ENCODE data around the gene RSBN1L.
"Not testable (repeated sequence)": the region's sequence is repeated elsewhere in the genome, so short reads cannot be mapped to it uniquely, and the experiment has no call there.

RSBN1L gene

DNA sequence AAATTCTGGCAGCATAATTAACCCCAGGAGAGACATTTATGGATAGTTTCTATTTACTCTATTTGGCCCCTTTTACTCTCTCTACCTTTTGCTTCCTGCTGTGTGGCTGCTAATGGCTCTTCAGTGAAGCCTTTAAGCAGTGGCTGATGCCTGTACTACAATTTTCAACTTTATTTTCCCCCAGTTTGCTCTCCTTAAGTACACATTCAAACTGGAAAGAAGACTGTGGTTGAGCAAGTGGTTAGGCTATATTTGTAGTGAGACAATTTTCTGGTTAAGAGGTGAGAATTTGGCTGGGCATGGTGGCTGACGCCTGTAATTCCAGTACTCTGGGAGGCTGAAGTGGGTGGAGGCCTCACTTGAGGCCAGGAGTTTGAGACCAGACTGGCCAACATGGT, 8.5 kb upstream of the RSBN1L start:
- DNase-seq (ENCODE audit: low read depth in 2 of 2) = no peak

DNA sequence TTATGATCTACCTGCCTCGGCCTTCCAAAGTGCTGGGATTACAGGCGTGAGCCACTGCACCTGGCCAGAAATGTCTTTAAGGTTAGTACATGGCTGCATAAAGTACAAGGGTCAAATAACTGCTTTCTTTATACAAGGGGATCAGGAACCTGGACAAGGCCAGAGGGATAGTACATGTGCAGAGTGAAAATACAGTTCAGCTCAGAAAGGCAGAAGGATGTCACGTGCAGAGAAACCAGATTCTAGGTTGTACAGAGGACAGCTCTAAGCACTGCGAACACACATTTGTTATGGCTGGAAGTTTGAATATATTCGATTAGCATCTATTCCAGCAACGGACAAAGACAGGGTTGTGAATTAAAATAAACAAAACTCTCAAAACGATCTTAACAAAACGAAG, 6.0 kb upstream of the RSBN1L start:
- DNase-seq (ENCODE audit: low read depth in 2 of 2) = no peak

DNA sequence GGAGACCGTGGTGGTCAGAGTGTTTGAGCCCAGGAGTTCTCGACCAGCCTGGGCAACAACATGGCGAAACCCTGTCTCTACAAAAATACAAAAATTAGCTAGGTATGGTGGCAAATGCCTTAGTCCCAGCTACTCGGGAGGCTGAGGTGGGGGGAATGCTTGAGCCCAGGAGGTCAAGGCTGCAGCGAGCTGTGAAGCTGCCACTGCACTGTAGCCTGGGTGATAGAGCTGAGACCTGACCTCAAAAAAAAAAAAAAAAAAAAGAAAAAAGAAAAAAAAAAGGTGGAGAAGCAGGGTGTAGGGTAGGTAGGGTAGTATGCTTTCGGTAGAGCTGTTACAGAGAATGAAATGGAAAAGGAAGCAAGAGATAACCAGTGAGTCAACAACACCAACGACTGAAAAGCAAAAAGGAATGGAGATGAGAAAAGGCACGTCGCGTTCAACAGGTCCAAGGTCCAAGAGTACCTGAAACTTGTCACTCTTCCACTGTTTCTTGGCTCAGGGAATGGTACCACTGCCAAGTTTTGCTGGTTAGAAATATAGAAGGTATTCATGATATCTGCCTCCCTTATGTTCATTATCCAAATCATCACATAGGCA, 4.3 kb upstream of the RSBN1L start:
- no peak for DNase-seq (ENCODE audit: low read depth in 2 of 2)

DNA sequence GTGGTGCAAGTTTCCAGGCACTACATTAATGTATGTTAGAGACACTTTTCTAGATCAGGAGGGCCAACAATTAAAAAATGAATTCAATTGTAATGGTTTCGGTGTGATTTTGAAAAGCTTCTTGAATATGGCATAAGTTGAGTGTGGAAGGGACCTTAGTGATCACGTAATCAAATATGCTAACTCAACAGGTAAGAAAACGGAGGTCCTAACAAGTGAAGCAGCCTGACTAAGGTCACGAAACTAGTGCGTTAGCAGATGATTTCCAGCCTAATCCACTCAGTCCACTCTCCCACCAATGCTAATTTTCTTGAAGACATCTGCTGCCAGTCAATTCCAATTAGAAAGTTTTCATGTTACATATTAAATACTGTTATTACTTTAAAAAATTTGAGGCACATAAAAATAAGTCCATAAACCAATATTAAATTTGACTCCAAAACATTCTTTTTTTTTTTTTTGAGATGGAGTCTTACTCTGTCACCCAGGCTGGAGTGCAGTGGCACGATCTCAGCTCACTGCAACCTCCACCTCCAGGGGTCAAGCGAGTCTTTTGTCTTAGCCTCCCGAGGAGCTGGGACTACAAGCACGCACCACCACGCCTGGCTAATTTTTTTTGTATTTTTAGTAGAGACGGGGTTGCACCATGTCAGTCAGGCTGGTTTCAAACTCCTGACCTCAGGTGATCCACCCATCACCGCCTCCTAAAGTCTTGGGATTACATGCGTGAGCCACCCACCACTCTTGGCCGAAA, 2.3 kb upstream of the RSBN1L start:
- DNase-seq (ENCODE audit: low read depth in 2 of 2) = no peak

DNA sequence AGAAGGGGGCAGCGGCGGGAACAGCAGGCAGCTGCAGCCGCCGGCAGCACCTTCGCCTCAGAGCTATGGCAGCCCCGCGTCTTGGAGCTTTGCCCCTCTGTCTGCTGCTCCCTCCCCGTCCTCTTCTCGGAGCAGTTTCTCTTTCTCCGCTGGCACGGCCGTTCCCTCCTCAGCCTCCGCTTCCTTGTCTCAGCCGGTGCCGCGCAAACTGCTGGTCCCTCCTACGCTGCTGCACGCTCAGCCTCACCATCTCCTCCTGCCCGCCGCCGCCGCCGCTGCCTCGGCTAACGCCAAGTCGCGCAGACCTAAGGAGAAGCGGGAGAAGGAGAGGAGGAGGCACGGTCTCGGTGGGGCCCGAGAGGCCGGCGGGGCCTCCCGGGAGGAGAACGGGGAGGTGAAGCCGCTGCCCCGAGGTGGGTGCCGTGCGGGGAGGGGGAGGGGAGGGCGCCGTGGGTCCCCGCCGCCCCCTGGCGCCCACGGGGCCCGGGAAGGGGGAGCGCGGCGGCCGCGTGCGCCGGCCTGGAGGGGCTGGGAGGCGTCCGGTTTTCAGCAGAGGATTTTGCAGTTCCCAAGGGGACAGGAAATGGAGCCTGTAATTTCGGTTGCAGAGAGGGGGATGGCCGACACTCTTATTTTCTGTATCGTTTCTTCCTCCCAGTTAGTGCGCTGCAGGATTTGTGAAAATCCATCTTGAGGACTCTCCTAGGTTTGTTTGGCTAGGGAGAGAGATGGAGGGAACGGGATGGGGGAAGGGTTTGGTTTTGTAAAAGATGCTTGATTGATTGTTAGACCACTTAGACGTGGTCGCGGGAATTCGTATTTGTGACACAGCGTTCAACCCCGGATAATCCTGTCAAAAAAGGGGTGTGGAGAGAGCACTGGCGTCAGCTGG, 630 bp downstream of the RSBN1L start:
- DNase-seq (ENCODE audit: low read depth in 2 of 2) = no peak

DNA sequence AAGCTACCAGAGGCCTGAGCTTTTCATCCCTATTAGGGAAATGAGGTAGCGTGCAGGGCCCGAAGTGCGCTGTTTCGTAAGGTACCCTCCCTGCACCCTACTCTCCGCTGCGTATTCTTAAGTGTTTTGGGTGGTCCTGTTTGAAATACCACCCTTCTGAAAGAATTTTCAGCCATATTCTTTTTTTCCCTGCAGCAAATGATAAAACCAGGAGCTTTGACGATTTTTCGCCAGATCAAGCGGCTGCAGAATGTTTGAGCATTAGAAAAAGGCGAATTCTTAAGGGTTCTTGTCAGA, 1.2 kb downstream of the RSBN1L start:
- DNase-seq (ENCODE audit: low read depth in 2 of 2) = no peak

DNA sequence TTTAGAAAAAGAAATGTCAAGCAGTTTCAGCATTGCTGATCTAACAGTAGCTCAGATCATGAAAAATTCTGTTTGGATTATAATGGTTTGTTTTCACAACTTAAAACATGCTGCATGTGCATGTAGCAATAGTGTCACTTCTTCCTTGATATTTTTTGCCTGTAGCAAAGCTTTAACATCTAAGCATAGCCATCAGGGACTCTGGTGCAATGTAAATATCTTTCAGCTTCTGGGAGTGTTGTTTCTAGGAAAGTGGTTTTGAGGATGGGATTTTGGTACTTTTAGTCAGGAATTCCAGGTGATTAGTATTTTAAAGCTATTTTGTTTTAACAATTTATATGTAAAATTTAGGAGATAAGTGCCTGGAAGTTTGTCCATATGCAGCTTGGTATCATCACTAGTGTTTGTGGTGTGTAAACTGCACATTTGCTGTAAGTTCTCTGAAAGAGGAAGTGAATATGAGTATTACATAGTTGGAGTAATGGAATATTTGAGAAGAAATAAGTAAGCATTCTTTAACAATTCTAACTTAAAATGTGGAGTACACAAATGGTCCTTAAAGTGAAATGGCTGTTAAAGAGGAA, 1.9 kb downstream of the RSBN1L start:
- no peak for DNase-seq (ENCODE audit: low read depth in 2 of 2)

DNA sequence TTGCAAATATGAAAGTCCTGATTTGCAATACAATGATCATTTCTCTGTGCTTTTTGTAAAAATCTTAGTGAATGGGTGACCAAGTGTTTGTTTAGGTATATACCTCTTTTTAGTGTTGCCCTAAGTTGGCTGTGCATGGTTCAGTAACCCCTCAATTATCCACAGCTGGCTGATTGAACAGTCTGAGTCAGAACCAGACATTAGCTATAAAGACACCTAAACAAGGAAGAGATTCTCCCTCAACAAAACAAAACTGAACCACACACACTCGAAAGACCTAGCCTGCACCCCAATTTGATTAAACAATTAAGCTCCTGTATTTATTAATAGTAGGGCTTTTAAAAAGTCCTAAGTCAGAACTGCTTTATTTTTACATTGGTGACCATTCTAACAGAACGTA, 2.8 kb downstream of the RSBN1L start:
- no peak for DNase-seq (ENCODE audit: low read depth in 2 of 2)

DNA sequence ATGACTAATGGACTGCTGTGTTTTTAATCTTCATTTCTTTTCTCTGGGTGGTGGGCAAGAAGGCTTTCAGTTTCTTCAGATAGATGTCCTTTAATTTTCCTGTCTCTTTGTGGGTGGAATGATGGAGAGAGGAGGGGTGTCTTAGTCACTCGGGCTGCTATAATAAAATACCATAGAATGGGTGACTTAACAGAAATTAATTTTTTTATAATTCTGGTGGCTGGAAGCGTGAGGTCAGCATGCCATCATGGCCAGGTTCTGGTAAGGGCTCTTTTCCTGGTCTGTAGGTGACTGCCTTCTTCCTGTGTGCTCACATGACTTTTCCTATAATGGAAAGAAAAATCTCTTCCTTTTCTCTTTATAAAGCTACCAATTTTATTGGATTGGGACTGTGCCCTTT, 6.3 kb downstream of the RSBN1L start:
- DNase-seq (ENCODE audit: low read depth in 2 of 2) = no peak

DNA sequence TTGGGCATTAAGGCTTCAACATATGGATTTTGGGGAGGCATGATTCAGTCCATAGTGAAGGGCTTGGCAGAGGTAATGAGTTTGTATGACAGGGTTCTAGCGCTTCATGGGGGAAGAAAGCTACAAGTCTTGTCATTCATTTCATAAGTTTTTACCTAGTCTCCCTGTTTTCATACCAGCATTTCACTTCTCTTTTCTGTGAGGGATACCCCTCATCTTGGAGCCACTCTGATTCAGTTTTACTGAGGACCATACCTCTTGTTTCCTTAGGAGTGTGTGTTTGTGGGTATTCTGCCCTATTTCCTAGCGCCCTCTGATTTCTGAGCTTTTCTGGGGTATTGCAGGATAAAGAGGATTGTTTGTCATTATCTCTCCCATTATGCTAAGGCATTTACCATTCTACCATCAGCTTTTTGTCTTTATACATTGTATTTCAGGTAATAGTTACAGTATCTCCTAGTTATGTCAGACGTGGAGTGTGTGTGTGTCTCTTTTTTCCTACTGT, 6.8 kb downstream of the RSBN1L start:
- no peak for DNase-seq (ENCODE audit: low read depth in 2 of 2)

DNA sequence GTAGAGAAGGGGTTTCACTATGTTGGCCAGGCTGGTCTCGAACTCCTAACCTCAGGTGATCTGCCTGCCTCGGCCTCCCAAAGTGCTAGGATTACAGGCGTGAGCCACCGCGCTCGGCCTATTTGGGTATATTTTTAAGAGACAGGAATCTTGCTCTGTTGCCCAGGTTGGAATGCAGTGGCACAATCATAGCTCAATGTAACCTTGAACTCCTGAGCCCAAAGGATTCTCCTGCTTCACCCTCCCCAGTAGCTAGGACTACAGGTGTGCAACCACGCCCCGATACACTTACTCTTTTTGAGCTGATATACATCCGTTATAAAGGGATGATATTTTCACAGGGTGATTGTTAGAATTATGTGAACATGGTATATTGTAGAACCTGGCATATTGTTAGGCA, 7.4 kb downstream of the RSBN1L start:
- not testable (repeated sequence) for DNase-seq (ENCODE audit: low read depth in 2 of 2)

DNA sequence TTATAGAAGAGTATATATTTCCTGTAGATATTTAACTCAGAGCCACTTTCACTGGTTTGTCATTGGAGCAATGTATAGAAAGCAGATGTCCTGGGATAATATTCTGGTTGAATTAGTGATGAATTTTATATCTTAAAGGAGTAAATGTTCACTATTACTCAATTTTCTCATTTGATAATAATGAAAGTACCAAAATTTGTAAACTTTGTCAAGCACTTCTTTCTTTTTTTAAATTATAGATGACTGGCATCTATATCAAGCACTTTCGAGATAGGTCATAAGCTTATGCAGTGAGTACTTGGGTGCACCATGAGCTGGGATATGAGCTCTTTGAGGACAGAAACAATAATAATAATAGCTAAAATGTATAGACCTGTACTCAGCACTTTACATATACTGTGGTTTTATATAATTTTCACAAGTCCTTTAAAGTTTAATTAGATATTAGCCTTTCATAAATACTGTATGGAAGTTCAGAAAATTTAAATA, 11.3 kb downstream of the RSBN1L start:
- DNase-seq (ENCODE audit: low read depth in 2 of 2) = no peak

DNA sequence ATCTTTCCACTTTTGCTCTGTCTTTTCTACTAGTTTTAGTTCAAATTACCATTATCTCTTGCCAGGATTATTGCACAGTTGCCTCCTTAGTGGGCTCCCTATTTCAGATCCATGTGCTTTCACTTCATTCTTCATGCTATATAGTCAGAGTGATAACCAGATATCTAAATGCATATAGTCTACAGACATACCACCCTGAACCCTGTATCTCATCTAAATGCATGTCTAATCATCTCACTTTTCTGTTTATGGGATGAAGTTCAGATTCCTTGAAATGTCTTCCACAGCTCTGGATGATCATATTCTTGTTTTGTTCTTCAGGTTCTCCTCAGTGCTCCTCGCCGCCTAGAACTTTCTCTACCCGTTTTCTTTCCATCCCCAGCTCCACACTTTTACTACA, 13.8 kb downstream of the RSBN1L start:
- no peak for DNase-seq (ENCODE audit: low read depth in 2 of 2)

DNA sequence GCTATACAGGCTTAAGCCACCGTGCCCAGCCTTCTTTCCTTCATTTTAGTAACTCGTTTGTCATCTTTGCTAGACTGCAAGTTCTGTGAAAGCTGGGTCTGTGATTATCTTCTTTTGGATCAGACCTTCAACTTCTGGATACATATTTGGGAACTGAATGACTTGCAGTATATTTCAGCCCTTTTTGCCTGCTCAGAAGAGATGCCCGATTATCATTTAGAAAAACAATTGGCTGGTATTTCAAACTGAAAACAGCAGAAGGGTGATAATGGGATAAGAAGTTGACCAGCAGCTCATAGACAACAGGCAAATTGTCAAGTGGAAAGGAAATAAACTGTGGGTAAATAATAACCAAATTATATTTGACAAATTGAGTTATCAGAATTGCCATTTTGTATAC, 14.6 kb downstream of the RSBN1L start:
- DNase-seq (ENCODE audit: low read depth in 2 of 2) = no peak

DNA sequence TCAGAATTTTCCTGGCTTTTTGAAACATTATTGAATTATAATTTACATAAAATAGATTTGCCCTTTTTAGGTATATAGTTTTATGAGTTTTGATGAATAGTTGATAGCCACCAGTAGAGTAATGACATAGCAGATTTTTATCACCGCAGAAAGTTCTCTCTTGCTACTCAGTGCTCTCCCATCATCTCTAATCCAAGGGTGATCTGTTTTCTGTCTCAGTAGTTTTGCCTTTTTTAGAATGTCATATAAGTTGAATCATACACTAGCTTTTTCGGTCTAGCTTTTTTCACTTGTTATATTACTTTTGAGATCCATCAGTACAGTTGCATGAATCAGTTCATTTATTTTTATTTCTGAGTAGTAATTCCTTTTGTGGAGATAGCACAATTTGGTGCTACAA, 17.9 kb downstream of the RSBN1L start:
- DNase-seq (ENCODE audit: low read depth in 2 of 2) = no peak

DNA sequence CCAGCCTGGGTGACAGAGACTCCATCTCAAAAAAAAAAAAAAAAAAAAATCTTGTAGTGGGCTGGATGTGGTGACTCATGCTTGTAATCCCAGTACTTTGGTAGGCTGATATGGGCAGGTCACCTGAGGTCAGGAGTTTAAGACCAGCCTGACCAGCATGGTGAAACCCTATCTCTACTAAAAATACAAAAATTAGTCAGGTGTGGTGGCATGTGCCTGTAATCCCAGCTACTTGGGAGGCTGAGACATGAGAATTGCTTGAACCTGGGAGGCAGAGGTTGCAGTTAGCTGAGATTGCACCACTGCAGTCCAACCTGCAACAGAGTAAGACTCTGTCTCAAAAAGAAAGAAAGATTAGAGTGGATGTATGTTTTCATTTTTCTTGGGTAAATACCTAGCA, 18.7 kb downstream of the RSBN1L start:
- not testable (repeated sequence) for DNase-seq (ENCODE audit: low read depth in 2 of 2)

DNA sequence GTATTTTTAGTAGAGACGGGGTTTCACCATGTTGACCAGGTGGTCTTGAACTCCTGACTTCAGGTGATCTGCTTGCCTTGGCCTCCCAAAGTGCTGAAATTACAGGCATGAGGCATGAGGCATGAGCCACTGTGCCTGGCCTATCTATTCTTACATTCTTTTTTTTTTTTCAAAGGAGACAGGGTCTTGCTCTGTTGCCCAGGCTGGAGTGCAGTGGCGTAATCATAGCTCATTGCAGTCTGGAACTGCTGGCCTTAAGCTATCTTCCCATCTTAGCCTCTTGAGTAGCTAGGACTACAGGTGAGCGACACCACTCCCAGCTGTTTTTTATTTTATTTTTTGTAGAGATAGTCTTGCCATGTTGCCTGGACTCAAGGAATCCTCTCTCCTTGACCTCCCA, 20.5 kb downstream of the RSBN1L start:
- no peak for DNase-seq (ENCODE audit: low read depth in 2 of 2)

DNA sequence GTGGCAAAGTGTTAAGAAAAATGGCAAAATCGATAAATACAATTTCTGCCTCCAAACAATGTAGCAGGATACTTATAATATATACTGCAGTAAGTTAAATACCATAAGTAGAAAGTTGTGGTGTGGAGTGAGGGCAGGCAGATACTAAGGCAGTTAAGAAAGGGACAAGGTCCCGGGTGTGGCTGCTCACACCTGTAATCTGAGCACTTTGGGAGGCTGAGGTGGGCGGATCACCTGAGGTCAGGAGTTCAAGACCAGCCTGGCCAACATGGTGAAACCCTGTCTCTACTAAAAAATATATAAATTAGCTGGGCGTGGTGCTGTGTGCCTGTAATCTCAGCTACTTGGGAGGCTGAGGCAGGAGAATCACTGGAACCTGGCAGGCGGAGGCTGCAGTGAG, 21.3 kb downstream of the RSBN1L start:
- DNase-seq (ENCODE audit: low read depth in 2 of 2) = not testable (repeated sequence)

DNA sequence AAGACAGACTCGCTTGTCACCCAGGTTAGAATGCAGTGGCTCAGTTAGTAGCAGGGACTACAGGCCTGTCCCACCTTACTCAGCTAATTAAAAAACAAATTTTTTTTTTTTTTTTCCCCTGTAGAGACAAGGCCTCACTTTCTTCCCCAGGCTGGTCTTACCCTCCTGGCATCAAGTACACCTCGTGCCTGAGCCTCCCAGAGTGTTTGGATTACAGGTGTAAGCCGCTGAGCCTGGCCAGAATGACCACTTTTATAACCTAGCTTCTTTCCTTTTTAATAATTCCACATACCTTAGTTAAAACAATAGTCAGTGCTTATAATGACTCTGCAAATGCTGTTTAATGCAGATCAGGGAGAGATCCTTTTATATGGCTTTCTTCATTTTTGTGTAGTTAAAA, 31.3 kb downstream of the RSBN1L start:
- DNase-seq (ENCODE audit: low read depth in 2 of 2) = no peak

DNA sequence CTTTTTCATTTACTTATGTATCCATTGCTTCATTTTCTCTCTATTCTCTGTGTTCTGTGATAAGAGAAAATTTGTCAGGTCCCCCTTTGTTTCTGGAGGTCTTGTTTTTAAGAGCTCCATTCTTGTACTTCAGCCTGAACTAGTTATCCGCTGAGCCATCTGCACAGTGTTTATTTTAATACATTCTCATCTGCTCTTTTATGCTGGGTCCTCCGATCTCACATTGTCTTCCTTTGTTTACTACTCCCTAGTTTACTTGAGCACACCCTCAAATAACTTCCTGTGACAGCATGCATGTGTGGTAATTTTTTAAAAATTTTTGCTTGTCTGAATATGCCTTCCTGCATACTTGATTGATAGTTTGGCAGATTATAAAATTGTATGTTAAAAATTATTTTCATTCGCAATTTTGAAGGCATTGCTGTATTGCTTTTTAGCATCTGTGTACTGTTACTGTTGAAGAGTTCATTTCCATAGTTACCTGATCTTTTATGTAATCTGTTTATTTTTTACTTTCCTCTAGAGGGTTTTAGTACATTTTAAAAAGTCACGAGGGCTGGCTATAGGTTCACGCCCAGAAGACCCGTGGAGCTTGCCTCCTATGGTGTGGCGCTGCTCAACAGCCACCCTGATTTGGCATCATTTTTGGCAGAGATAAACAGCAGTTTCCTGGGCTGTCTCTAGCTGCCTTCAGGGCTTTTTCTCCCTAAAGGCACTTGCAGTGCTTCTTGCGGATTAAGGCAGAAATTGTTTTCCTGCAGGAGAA, 31.9 kb downstream of the RSBN1L start:
- peak in 1 of 2 experiments; percentile 1 for DNase-seq (ENCODE audit: low read depth in 2 of 2)

DNA sequence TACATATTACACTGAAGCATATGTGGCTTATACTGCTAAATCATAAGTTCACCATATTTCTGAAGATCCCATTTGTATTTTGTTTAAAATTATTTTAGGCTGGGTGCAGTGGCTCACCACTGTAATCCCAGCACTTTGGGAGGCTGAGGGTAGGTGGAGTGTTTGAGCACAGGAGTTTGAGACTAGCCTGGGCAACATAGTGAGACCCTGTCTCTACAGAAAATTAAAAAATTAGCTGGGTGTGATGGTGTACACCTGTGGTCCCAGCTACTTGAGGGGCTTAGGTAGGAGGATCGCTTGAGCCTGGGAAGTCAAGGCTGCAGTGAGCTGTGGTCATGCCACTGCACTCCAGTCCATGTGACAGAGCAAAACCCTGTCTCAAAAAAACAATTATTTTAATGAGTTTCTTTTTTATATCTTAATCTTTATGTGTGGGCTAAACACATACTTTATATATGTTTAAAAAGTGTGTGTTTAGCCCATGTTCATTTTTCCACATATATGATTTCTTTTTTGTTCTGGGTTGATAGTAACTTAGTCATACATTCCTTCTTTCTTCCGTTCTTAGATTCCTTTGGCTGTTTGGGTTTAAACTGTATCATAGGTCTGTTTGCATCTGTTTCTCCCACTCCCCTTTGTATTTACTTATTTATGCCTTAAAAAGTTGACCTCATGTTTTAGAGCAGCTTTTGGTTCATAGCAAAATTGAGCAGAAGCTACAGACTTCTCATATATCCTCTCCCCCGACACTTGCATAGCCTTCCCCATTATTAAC, 33.5 kb downstream of the RSBN1L start:
- DNase-seq (ENCODE audit: low read depth in 2 of 2) = no peak

Data from fibroblast of skin of left quadriceps (primary cell).